HG02588 (cell line): ENCODE data around the gene GABRR2.

Experiments used
- ATAC-seq: cut with Tn5 transposase; IDR thresholded peaks from one replicate; pipeline ENCODE4 v1.9.1; 2021; ENCODE audit warnings: mild to moderate bottlenecking, moderate library complexity; ENCODE audit not compliant: unreplicated experiment

Gene GABRR2

GRCh38 chr6:89215391-89215790 is 99.7 kb downstream of the GABRR2 start:
- no peak for ATAC-seq

- ATAC-seq: no peak
Measured at GRCh38 chr6:89214197-89214596, 100.9 kb downstream of the GABRR2 start.

- no peak for ATAC-seq
Measured at GRCh38 chr6:89212472-89212871, 102.6 kb downstream of the GABRR2 start.

GRCh38 chr6:89209457-89209856 is 105.6 kb downstream of the GABRR2 start:
- no peak for ATAC-seq

- ATAC-seq: no peak
Measured at GRCh38 chr6:89208551-89208950, 106.5 kb downstream of the GABRR2 start.
